K562 (cell line): Measurements from ENCODE around the gene UQCRHL. TPM values are rescaled to one million over a fixed set of nuclear protein-coding genes. Genes with fewer than 3 reads are reported as not detected.
A peak's percentile ranks its signal among the peaks of the same experiment; 100 is the strongest.

ENCODE experiments used
- ATAC-seq: fragments of 200-7000 bp; cut with Tn5 transposase; 3 replicates; pipeline ENCODE4 v1.9.1; 2020; ENCODE audit warnings: moderate library complexity
- BruUV-seq: library from RNA; stranded (reverse); fragments of 400-500 nt; replicated peaks from 2 replicates; lab custom pipeline; 2021; lab: Mats Ljungman, UMichigan
- CTCF ChIA-PET: fragments of 300-600 bp; formaldehyde crosslinking; extraction: SDS; loops from one replicate; lab custom pipeline; 2021; ENCODE audit warnings: low intra/inter-chr PET ratio; lab: Yijun Ruan, JAX
- POLR2A ChIA-PET: fragments of 300-600, 350-650 bp; sonication (Branson Sonifier 250); formaldehyde crosslinking; extraction: SDS; loops from one replicate; lab custom pipeline; 2021; ENCODE audit warnings: antibody characterized with exemption, inconsistent platforms; lab: Yijun Ruan, JAX
- DNase-seq, 4 experiments: peaks; one replicate each; pipeline versions ENCODE4 v3.0.0 to v3.0.0-alpha.2; 2011 to 2018; ENCODE audit warnings: low spot score in 3 of 4, mixed read lengths in 3 of 4; ENCODE audit errors: extremely low read depth in 1 of 4
- FAIRE-seq: peaks from 2 replicates; lab custom pipeline; 2011; peaks lifted over from hg19 to GRCh38; lab: Jason Lieb, UNC
- H2AFZ ChIP-seq: 2 replicates; pipeline ENCODE4 v1.6.0; 2011; ENCODE audit warnings: low read depth, low read length, control low read depth, inconsistent platforms
- H3K27ac ChIP-seq: fragments of 200-600 bp; 3 replicates; pipeline ENCODE4 v1.8.0; 2011; ENCODE audit warnings: low read depth, mild to moderate bottlenecking, control low read depth, inconsistent platforms, low read length, moderate library complexity, mixed read lengths; ENCODE audit errors: extremely low read depth
- H3K27me3 ChIP-seq, 2 experiments: fragments of 300-600 bp in 1 of 2; 2 replicates in 1 of 2; 3 replicates in 1 of 2; pipeline versions ENCODE4 v1.6.0 to v1.8.0; 2011; ENCODE audit warnings: inconsistent platforms in 2 of 2, low read length in 2 of 2, mild to moderate bottlenecking in 1 of 2, mixed read lengths in 1 of 2, moderate library complexity in 1 of 2; ENCODE audit not compliant: control insufficient read depth in 2 of 2, insufficient read depth in 2 of 2
- H3K36me3 ChIP-seq: fragments of 300-600 bp; 3 replicates; pipeline ENCODE4 v1.8.0; 2011; ENCODE audit warnings: mild to moderate bottlenecking, low read length, inconsistent platforms; ENCODE audit not compliant: control insufficient read depth, insufficient read depth
- H3K4me1 ChIP-seq, 2 experiments: fragments of 200-600 bp in 1 of 2; replicated peaks in 1 of 2; 2 replicates in 1 of 2; 3 replicates in 1 of 2; pipeline versions ENCODE4 v1.5.1 to v1.8.0; 2011; ENCODE audit warnings: inconsistent platforms in 2 of 2, low read length in 2 of 2, mild to moderate bottlenecking in 1 of 2, mixed read lengths in 1 of 2, moderate library complexity in 1 of 2; ENCODE audit not compliant: control insufficient read depth in 2 of 2, insufficient read depth in 2 of 2
- H3K4me2 ChIP-seq: 2 replicates; pipeline ENCODE4 v1.6.1; 2011; ENCODE audit warnings: low read length, control low read depth, inconsistent platforms, mixed read lengths; ENCODE audit not compliant: insufficient read depth
- H3K4me3 ChIP-seq: fragments of 200-600 bp; sonication (generic), shearing (Covaris generic); 2 replicates; pipeline ENCODE4 v1.5.1; 2016; ENCODE audit warnings: control low read depth, inconsistent platforms
- H3K79me2 ChIP-seq: fragments of 200-600 bp; 3 replicates; pipeline ENCODE4 v1.8.0; 2011; ENCODE audit warnings: low read length, inconsistent platforms; ENCODE audit not compliant: control insufficient read depth, insufficient read depth
- H3K9ac ChIP-seq, 2 experiments: 2 replicates each; pipeline versions ENCODE4 v1.6.0 to v1.6.1; 2011; ENCODE audit warnings: low read depth in 2 of 2, low read length in 2 of 2, control low read depth in 1 of 2, inconsistent platforms in 1 of 2, mild to moderate bottlenecking in 1 of 2, mixed read lengths in 1 of 2; ENCODE audit not compliant: insufficient read depth in 1 of 2
- H3K9me1 ChIP-seq: one replicate; pipeline ENCODE4 v1.6.0; 2011; ENCODE audit warnings: inconsistent platforms, mild to moderate bottlenecking, low read length, moderate library complexity; ENCODE audit not compliant: control insufficient read depth, insufficient read depth
- H3K9me3 ChIP-seq: replicated peaks from 2 replicates; pipeline ENCODE4 v1.5.1; 2011; ENCODE audit warnings: low read depth, low read length, inconsistent platforms; ENCODE audit not compliant: control insufficient read depth, insufficient read depth
- H4K20me1 ChIP-seq: replicated peaks from 2 replicates; pipeline ENCODE4 v1.6.1; 2011; ENCODE audit warnings: low read length, inconsistent platforms, mixed read lengths; ENCODE audit not compliant: control insufficient read depth, insufficient read depth
- C11orf30 ChIP-seq: fragments of 450-650 bp; IDR thresholded peaks from 2 replicates; pipeline ENCODE4 v1.6.1; 2016; ENCODE audit warnings: low read depth, mild to moderate bottlenecking
- ELF2 ChIP-seq: fragments of 250-450 bp; sonication (Bioruptor Pico); IDR thresholded peaks from 2 replicates; pipeline ENCODE4 v1.5.0; 2021; ENCODE audit warnings: mild to moderate bottlenecking
- ELF4 ChIP-seq: fragments of 450-650 bp; formaldehyde crosslinking; IDR thresholded peaks from 2 replicates; pipeline ENCODE4 v1.4.0; 2022; ENCODE audit warnings: missing genetic modification characterization
- ETV5 ChIP-seq: sonication (generic); formaldehyde crosslinking; IDR thresholded peaks from 2 replicates; pipeline ENCODE4 v1.4.0; 2020; ENCODE audit warnings: low read depth, mild to moderate bottlenecking, missing genetic modification reagents
- HDAC6 ChIP-seq: IDR thresholded peaks from 2 replicates; pipeline ENCODE4 v1.6.1; 2012; ENCODE audit warnings: low read depth, mild to moderate bottlenecking, control low read depth, inconsistent platforms, low read length, moderate library complexity
- ILF3 ChIP-seq: fragments of 450-650 bp; IDR thresholded peaks from 2 replicates; pipeline ENCODE4 v1.6.1; 2018; ENCODE audit warnings: antibody characterized with exemption, mild to moderate bottlenecking, moderate library complexity, borderline replicate concordance
- JUND ChIP-seq, 2 experiments: IDR thresholded peaks; 2 replicates in 1 of 2; 3 replicates in 1 of 2; pipeline ENCODE4 v1.6.1; 2011; ENCODE audit warnings: borderline replicate concordance in 2 of 2, low read depth in 2 of 2, low read length in 2 of 2, improper control_type of control experiment in 1 of 2, missing biosample characterization in 1 of 2, missing genetic modification characterization in 1 of 2, missing genetic modification reagents in 1 of 2
- MBD1 ChIP-seq: fragments of 250-450 bp; sonication (Bioruptor Pico); IDR thresholded peaks from 2 replicates; pipeline ENCODE4 v1.8.0; 2022; ENCODE audit warnings: inconsistent platforms
- NFIC ChIP-seq: fragments of 450-650 bp; IDR thresholded peaks from 2 replicates; pipeline ENCODE4 v1.6.1; 2017; ENCODE audit warnings: mild to moderate bottlenecking, inconsistent platforms
- NFRKB ChIP-seq: fragments of 450-650 bp; IDR thresholded peaks from 2 replicates; pipeline ENCODE4 v1.6.1; 2016; ENCODE audit warnings: low read depth
- PHF21A ChIP-seq: fragments of 450-650 bp; IDR thresholded peaks from 2 replicates; pipeline ENCODE4 v1.6.1; 2017; ENCODE audit warnings: low read depth, borderline replicate concordance
- RBM25 ChIP-seq: fragments of 200-400 bp; formaldehyde crosslinking; IDR thresholded peaks from 2 replicates; pipeline ENCODE4 v1.6.1; 2018; ENCODE audit warnings: low read length, low read depth, moderate library complexity; ENCODE audit not compliant: severe bottlenecking
- RFX7 ChIP-seq: fragments of 250-450 bp; sonication (Bioruptor Pico); IDR thresholded peaks from 2 replicates; pipeline ENCODE4 v1.5.1; 2021; ENCODE audit warnings: mild to moderate bottlenecking
- TBL1XR1 ChIP-seq, 2 experiments: IDR thresholded peaks; 2 replicates each; pipeline ENCODE4 v1.6.1; 2012; ENCODE audit warnings: improper control_type of control experiment in 2 of 2, low read length in 2 of 2, mild to moderate bottlenecking in 1 of 2
- ZNF184 ChIP-seq: sonication (generic); formaldehyde crosslinking; IDR thresholded peaks from 2 replicates; pipeline ENCODE4 v1.5.0; 2020; ENCODE audit warnings: missing genetic modification reagents
- ZNF217 ChIP-seq: sonication (generic); formaldehyde crosslinking; IDR thresholded peaks from 2 replicates; pipeline ENCODE4 v1.8.0; 2022; ENCODE audit warnings: mild to moderate bottlenecking, missing genetic modification reagents
- ZNF384 ChIP-seq: IDR thresholded peaks from 2 replicates; pipeline ENCODE4 v1.6.1; 2012; ENCODE audit warnings: low read depth, low read length, improper control_type of control experiment
- ZNF445 ChIP-seq: fragments of 250-450 bp; sonication (Bioruptor Pico); IDR thresholded peaks from 2 replicates; pipeline ENCODE4 v1.4.0; 2020; ENCODE audit warnings: low read depth, mild to moderate bottlenecking, moderate library complexity
- WGBS: fragments of 100-300 bp; shearing (Covaris generic); methylation state at CpG from one replicate; pipeline ENCODE4 v1.1.6; 2016; ENCODE audit warnings: low coverage, mixed read lengths; ENCODE audit not compliant: insufficient coverage; ENCODE audit errors: missing lambda C conversion rate; 5-methylcytosine and 5-hydroxymethylcytosine counted together
- in situ Hi-C: fragments of 300-500 bp; cut with MboI; formaldehyde crosslinking; loops from 4 replicates; pipeline ENCODE4 v1.15.0; 2018; ENCODE audit warnings: inconsistent platforms, mixed read lengths
- intact Hi-C: fragments of 100-400 bp; cut with micrococcal nuclease; formaldehyde crosslinking; loops from 2 replicates; pipeline ENCODE4 v1.14.2; 2022
- polyA plus RNA-seq, 8 experiments: library from polyadenylated mRNA; depleted of rRNA in 4 of 8; stranded (reverse) in 5 of 8; unstranded in 3 of 8; fragments of >200 nt; fragmentation: Nextera tagmentation in 2 of 8; fragmentation: Illumina TruSeq in 1 of 8; extraction: Ambion mirVana in 2 of 8; extraction: Trizol in 1 of 8; gene quantifications; 2 replicates each; pipeline versions ENCODE4 v1.2.1 to v1.2.3, GENCODE V29; 2011 to 2014; ENCODE audit warnings: inconsistent platforms in 1 of 8, missing spikeins in 1 of 8
- total RNA-seq, 7 experiments: library from RNA; depleted of rRNA in 6 of 7; stranded (reverse); fragments of >200 nt in 6 of 7; fragmentation: Illumina TruSeq in 2 of 7; extraction: Trizol in 2 of 7; gene quantifications; 2 replicates each; pipeline versions ENCODE4 v1.2.1 to v1.2.3, GENCODE V29; 2011 to 2021; ENCODE audit warnings: low replicate concordance in 1 of 7
- TF ChIP-seq, protein P1 (sequence below): fragments of 250-450 bp; sonication (Bioruptor Pico); IDR thresholded peaks from 2 replicates; pipeline ENCODE4 v1.5.0; 2020; ENCODE audit warnings: mild to moderate bottlenecking

UQCRHL gene
- total and polyA plus RNA-seq, 9 of the 15 experiments (the other 6 are each of a cell fraction or from before 2014, with no cell fraction given) = 5.1 to 41.3 (median 21.8) TPM

GRCh38 chr1:15833842-15834405 is 26.5 kb upstream of the UQCRHL start:
- peak overlapping the region in 1 of 2 experiments; percentile 97 for H3K9ac ChIP-seq
- BruUV-seq = no TSS peak
- CTCF ChIA-PET = interaction anchor here (0.6 kb wide), 1 partner anchor 10 kb away, joined by 3 read pairs; no protein-coding TSS in a partner anchor
- TF ChIP-seq MBD1 (CRISPR knock-in tag) = no peak
- no peak for TF ChIP-seq NFRKB
- TF ChIP-seq JUND (IDR thresholded peaks at IDR 0.05; ENCODE audit: borderline replicate concordance, low read depth, low read length) = no peak
- no peak for TF ChIP-seq JUND (tag; IDR thresholded peaks at IDR 0.05; ENCODE audit: borderline replicate concordance, low read depth, low read length)
- TF ChIP-seq ELF4 (CRISPR knock-in tag) = no peak
- TF ChIP-seq ZNF184 = no peak
- no peak for TF ChIP-seq NFIC
- no peak for TF ChIP-seq ETV5 (CRISPR knock-in tag)
- TF ChIP-seq ZNF217 (CRISPR knock-in tag) = no peak
- TF ChIP-seq PHF21A = no peak
- no peak for TF ChIP-seq ZNF445
- TF ChIP-seq TBL1XR1 (IDR thresholded peaks at IDR 0.05; ENCODE audit: low read length in 2 of 2) = 0 out of 4 replicates have a peak, but pooled peaks of 1 of the 2 experiments have one; percentile 9
- TF ChIP-seq RBM25 = peak; percentile 80
- TF ChIP-seq ELF2 (CRISPR knock-in tag) = no peak
- TF ChIP-seq HDAC6 = no peak
- no peak for TF ChIP-seq ZNF384
- TF ChIP-seq RFX7 = 0 out of 2 replicates have a peak, but pooled peaks have one; percentile 2
- TF ChIP-seq, protein P1, sequence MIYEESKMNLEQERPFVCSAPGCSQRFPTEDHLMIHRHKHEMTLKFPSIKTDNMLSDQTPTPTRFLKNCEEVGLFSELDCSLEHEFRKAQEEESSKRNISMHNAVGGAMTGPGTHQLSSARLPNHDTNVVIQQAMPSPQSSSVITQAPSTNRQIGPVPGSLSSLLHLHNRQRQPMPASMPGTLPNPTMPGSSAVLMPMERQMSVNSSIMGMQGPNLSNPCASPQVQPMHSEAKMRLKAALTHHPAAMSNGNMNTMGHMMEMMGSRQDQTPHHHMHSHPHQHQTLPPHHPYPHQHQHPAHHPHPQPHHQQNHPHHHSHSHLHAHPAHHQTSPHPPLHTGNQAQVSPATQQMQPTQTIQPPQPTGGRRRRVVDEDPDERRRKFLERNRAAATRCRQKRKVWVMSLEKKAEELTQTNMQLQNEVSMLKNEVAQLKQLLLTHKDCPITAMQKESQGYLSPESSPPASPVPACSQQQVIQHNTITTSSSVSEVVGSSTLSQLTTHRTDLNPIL (CRISPR knock-in tag) = peak; percentile 27; the same call in 1 of the 2 replicates
- peak; percentile 78; the same call in 1 of the 2 replicates for TF ChIP-seq ILF3
- no peak for TF ChIP-seq C11orf30

More at GRCh38 chr1:15833842-15834405, 26.5 kb upstream of the UQCRHL start:
- DNase-seq (no peak), FAIRE-seq (no peak), ATAC-seq (no peak)
- Histone ChIP-seq H3K9me3 (no peaks in the 10 kb centered on the region), H3K27me3 (no peaks in the 10 kb centered on the region), H3K36me3 (no peaks in the 10 kb centered on the region), H4K20me1 (no peaks in the 10 kb centered on the region), H3K27ac (peak overlapping the region; percentile 98), H3K9me1 (no peaks in the 10 kb centered on the region), H3K4me3 (peak overlapping the region; percentile 65), H3K4me2 (peak overlapping the region; percentile 97), H3K4me1 (peaks cover 15 to 54% of the 10 kb centered on the region in 2 experiments), H3K79me2 (peaks cover 55% of the 10 kb centered on the region), H2AFZ (peak overlapping the region; percentile 84)
- POLR2A ChIA-PET = interaction anchor here (0.6 to 4.2 kb wide), 19 partner anchors 9 to 142 kb away, joined by 3 to 133 read pairs (median 4); partner anchors contain the start of genes SLC25A34, SPEN and ZBTB17
- in situ Hi-C loops (no loop called here), intact Hi-C loops (loop anchor here (2.0 to 10.0 kb wide), 3 partner anchors 19 to 309 kb away; partner anchors contain the start of genes CASP9 and DNAJC16)
- under 1% methylated on average over 10 of the region's 10 CpGs for WGBS
